ENCODE results near the gene UQCC2. TPM values are rescaled to one million over a fixed set of nuclear protein-coding genes. Genes with fewer than 3 reads are reported as not detected.

The UQCC2 gene
- total RNA-seq, 1 donor from 2014 or later, result 79.6 TPM

DNA sequence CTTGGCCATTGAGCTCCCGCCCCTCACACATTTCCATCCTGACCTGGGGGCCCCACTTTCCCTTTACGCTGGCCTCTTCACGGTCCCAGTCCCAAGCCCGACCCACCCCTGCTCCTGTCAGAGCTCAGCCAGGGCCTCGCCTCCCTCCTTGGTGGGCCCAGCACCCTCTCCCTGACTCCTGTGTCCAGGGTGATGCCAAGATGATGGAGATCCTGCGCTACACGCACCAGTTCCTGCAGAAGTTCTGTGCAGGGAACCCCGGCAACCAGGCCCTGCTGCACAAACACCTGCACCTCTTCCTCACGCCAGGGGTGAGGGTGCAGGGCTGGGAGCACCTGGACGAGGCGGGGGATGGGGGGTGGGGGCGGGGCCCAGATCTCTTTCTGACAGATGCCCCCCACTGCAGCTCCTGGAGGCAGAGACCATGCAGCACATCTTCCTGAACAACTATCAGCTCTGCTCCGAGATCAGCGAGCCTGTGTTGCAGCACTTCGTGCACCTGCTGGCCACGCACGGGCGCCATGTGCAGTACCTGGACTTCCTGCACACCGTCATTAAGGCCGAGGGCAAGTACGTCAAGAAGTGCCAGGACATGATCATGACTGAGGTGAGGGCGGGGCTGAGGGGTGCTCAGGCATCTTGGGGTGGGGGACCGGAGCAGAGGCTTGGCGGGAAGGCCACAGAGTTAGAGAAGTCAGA, 33.1 kb downstream of the UQCC2 start:
- intact Hi-C loops (cut with micrococcal nuclease), result no loop called here

- intact Hi-C loops (cut with micrococcal nuclease), result no loop called here
Observed at GRCh38 chr6:33677689-33678088, 33.8 kb downstream of the UQCC2 start.

DNA sequence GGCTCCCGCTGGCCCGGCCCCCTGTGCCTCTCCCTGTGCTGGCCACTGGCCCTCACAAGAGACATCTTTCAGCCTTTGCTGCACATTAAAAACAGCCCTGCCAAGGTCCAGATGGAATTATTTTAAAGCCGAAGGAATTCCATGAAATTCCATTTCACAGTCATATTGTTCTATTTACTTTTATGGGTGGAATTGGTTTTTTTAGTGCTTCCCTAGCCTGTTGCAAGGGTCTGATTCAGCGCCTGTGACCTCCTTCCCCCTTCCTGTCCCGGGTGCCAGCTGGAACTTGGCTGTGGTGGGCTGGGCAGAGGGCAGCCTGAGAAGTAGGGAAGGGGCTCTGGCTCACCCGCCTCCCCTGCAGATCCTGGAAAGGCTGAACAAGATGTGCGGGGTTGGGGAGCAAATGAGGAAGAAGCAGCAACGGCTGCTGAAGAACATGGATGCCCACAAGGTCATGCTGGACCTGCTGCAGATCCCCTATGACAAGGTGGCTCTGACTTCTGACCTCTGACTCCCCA, 34.3 kb downstream of the UQCC2 start:
- intact Hi-C loops (cut with micrococcal nuclease), result no loop called here

DNA sequence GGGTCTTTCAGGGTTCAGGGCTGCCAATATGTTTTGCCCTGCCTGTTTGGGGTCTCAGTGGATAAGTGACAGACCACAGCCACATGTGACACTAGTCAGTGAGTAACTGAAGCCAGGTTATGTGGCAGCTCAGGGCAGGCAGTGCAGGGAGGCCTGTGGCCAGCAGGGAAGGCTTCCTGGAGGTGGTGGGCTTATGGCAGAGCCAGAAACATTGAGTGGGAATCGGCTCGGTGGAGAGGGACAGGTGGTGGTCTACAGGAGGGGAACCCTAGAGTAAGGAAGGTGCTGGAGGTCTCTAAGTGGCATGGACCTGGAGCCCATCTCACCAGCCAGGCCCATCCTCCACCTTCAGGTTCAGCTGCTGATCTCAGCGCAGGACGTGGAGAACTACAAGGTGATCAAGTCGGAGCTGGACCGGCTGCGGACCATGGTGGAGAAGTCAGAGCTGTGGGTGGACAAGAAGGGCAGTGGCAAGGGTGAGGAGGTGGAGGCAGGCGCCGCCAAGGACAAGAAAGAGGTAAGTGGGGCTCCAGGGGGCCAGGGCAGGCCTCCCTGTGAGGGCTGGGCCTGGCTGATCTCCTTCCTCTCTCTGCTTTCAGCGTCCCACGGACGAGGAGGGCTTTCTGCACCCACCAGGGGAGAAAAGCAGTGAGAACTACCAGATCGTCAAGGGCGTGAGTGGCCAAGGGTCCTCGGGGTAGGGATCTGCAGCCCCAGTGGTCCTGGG, 34.9 kb downstream of the UQCC2 start:
- intact Hi-C loops (cut with micrococcal nuclease), result no loop called here

GRCh38 chr6:33675968-33676367, 35.5 kb downstream of the UQCC2 start:
- intact Hi-C loops (cut with micrococcal nuclease), result no loop called here

DNA sequence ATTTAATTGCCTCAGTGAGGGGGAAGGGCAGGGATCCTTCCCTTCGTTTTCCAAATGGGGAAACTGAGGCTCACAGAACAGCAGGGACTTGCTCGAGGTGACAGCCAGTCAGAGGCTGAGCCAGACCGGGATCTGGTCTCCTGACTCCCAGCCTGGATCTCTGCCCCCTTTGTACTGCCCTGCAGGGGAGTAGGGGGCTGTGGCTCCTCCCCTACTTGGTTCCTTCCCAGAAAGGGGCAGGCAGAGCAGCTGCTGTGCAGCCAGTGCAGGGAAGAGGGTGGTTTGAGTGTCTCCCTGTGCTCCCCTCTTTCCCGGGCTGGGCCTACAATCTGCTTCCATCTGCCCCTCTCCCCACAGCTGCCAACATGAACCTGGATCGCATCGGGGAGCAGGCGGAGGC, 37.6 kb downstream of the UQCC2 start:
- intact Hi-C loops (cut with micrococcal nuclease), result no loop called here

DNA sequence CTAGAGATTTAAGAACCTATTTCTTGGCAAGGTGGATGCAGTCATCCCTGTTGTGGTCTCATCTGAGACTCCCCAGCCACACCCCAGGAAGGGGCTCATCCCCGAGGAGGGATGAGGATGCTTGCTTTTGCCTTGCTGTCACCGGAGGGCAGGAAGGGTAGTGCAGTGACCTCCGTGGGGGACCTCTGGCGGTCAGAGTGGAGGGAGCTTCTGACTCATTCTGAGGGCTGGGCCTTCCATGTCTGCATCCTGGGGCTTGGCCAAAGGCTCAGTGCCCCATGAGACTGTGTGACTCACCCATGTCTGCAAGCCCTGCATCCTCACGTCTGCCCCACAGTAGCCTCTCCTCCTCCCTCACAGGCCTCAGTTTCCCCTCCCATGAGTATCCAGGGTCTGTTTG, 38.7 kb downstream of the UQCC2 start:
- intact Hi-C loops (cut with micrococcal nuclease), result no loop called here

- intact Hi-C loops (cut with micrococcal nuclease), result no loop called here
Observed at GRCh38 chr6:33671744-33672072, 39.8 kb downstream of the UQCC2 start.

GRCh38 chr6:33670971-33671743, 40.3 kb downstream of the UQCC2 start:
- intact Hi-C loops (cut with micrococcal nuclease), result no loop called here

DNA sequence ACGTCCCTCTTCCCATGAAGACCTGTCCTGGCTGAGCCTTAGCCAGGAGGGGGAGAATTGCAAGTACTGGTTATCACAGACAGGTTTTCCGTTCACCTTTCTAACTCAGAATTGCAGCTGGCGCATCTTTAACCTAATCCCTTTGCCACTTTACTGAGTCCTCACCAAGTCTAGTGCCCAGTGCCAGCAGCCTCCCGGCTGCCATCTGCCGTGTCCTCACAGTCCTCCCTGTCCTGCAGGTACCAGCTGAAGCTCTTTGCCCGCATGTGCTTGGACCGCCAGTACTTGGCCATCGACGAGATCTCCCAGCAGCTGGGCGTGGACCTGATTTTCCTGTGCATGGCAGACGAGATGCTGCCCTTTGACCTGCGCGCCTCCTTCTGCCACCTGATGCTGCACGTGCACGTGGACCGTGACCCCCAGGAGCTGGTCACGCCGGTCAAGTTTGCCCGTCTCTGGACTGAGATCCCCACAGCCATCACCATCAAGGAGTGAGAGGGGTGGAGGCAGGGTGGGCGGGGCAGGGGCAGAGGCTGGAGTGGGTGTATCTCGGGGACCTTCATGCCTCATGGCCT, 41.3 kb downstream of the UQCC2 start:
- intact Hi-C loops (cut with micrococcal nuclease), result no loop called here

GRCh38 chr6:33668914-33669313, 42.6 kb downstream of the UQCC2 start:
- intact Hi-C loops (cut with micrococcal nuclease), result loop anchor here (1.0 to 2.0 kb wide), 3 partner anchors 31 to 48 kb away; partner anchors contain the start of genes ITPR3 and UQCC2

- intact Hi-C loops (cut with micrococcal nuclease), result loop anchor here (2.0 kb wide), 1 partner anchor 48 kb away; the partner anchor contains the start of gene ITPR3
Observed at GRCh38 chr6:33668328-33668727, 43.2 kb downstream of the UQCC2 start.

- intact Hi-C loops (cut with micrococcal nuclease), result loop anchor here (2.0 kb wide), 1 partner anchor 47 kb away; the partner anchor contains the start of gene ITPR3
Observed at GRCh38 chr6:33667776-33668175, 43.7 kb downstream of the UQCC2 start.

GRCh38 chr6:33667072-33667471, 44.4 kb downstream of the UQCC2 start:
- intact Hi-C loops (cut with micrococcal nuclease), result no loop called here

DNA sequence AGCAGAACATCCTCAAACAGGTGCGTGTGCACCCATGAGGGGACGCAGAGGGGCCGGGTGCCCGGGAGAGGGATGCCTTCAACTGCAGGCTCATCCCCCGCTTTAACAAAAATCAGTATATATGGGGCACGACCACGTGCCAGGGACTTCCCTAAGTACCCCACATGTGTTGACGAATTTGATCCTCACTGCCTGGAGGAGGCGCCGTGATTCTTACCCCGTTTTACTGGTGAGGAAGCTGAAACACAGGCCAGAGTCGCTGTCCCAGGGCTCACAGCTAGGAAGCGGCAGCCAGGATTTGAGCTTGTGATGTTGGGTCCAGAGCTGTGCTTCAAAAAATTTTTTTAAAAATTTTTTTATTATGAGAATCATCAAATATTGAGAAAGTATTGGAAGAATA, 45.5 kb downstream of the UQCC2 start:
- intact Hi-C loops (cut with micrococcal nuclease), result no loop called here

DNA sequence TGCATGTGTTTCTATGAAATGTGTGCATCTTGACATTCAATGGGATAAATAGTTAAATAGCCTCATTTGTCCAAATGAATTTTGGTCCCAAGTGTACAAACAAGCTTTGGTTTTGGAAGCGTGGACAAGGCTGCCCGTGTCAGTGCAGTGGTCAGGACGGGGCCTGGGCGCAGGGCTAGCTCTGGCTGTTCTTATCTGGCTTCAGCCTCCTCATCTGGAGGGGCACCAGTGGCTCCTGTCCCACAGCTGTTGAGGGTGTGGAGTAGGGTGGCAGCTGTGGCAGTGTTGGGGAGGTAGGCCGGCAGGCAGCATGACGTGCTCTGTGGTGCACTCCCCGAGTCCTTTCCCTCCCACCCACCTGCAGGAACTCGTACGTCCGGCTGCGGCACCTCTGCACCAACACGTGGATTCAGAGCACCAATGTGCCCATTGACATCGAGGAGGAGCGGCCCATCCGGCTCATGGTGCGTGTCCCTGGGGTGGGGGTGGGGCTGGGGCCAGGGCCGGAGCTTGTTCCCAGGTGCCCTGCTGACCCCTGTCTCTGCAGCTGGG, 46.9 kb downstream of the UQCC2 start:
- intact Hi-C loops (cut with micrococcal nuclease), result no loop called here

GRCh38 chr6:33663727-33664449, 47.6 kb downstream of the UQCC2 start:
- intact Hi-C loops (cut with micrococcal nuclease), result no loop called here

GRCh38 chr6:33663028-33663427, 48.5 kb downstream of the UQCC2 start:
- intact Hi-C loops (cut with micrococcal nuclease), result no loop called here

- intact Hi-C loops (cut with micrococcal nuclease), result no loop called here
Observed at GRCh38 chr6:33662318-33662717, 49.2 kb downstream of the UQCC2 start.

- intact Hi-C loops (cut with micrococcal nuclease), result no loop called here
Observed at GRCh38 chr6:33661106-33661838, 50.2 kb downstream of the UQCC2 start.
